ENCODE results near the gene OMG.
A peak's percentile ranks its signal among the peaks of the same experiment; 100 is the strongest.
"Not testable (repeated sequence)": the region's sequence is repeated elsewhere in the genome, so short reads cannot be mapped to it uniquely, and the experiment has no call there.

Gene OMG

DNA sequence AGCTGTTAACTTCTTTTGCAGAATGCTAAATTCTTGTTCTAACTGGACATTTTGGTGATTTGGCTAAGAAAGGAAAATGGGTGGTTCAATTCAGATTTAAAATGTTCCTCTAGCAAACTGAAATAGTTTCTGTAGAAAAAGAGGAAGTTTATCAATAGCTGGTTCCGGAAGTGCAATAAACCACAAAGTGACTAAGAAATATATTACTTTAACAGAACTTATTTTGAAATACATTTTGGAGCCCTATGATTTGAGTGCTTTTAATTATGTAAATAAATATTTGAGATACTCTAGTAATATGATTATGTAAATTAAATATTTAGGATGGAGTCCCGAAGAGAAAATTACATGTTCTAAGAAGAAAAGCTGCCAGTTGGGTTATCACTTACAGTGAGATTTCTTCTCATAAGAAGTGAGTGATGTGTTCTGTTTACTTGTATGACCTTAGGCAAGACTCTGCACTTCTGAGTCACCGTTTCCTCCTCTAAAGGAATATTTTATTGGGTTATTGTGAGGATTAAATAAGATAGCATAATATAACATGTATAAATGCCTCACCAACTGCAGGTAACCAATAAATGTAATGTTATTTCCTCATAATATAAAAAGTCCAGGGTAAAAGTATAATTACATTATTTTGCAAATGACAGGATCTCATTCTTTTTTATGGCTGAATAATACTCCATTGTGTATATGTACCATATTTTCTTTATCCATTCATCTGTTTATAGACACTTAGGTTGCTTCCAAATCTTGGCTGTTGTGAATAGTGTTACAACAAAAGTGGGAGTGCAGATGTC lies 17.1 kb upstream of the OMG start, which contains the start of gene EVI2B:
TSS of gene EVI2B (minus strand) at position 73 of the 800 bp plus-strand sequence. CDS start 8,445 bp downstream, outside the sequence.
- H3K4me3 ChIP-seq (ENCODE audit: low read depth, low read length): no peak within 1 kb of the TSS
- TF ChIP-seq CTCF (conservative IDR thresholded peaks at IDR 0.05; ENCODE audit: low read depth, low read length): no peak
- peak; percentile 80 for DNase-seq (ENCODE audit: low read depth)

DNA sequence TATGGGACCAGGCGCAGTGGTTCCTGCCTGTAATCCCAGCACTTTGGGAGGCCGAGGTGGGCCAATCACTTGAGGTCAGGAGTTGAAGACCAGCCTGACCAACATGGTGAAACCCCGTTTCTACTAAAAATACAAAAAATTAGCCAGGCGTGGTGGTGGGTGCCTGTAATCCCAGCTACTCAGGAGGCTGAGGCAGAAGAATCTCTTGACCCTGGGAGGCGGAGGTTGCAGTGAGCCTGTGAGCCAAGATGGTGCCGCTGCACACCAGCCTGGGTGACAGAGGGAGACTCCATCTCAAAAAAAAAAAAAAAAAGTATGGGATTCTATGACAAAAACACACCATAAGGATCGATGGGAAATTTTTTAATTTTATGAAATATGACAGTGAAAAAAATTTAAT lies 15.2 kb upstream of the OMG start:
- not testable (repeated sequence) for H3K4me3 ChIP-seq (ENCODE audit: low read depth, low read length); DNase-seq (ENCODE audit: low read depth)

DNA sequence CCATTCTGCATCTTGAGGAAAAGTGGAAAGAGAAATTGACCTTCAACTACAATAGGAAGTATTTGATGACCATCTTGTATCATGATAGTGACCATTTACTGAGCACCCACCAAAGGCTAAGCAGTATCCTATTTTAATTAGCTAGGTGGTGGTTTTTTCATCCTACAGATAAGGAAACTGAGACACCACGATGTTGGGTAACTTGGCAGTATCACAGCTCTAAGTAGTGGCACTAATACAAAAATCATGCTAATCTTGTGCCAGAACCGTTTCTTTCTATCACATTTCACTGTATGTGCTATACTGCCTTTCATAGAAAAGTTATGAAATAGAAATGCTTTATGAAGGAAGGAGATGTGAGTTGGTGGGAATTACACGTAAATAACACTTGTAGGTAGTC lies 14.5 kb upstream of the OMG start:
- H3K4me3 ChIP-seq (ENCODE audit: low read depth, low read length): no peak overlapping the region
- no peak for TF ChIP-seq CTCF (conservative IDR thresholded peaks at IDR 0.05; ENCODE audit: low read depth, low read length)

DNA sequence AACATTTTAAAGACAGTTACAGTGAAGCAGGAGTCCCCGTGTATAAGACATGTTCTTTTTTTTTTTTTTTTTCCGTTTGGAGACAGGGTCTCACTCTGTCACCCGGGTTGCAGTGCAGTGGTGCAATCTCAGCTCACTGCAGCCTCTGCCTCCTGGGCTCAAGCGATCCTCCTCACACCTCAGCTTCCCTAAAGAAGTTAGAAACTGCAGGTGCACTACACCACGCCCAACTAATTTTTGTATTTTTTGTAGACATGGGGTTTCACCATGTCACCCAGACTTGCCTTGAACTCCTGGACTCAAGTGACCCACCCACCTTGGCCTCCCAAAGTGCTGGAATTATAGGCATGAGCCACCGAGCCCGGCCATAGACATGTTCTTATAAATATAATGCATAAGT lies 13.8 kb upstream of the OMG start:
- DNase-seq (ENCODE audit: low read depth): no peak
- no peak for TF ChIP-seq CTCF (conservative IDR thresholded peaks at IDR 0.05; ENCODE audit: low read depth, low read length)
- H3K4me3 ChIP-seq (ENCODE audit: low read depth, low read length): no peak overlapping the region

More for the DNA sequence above, 14.5 kb upstream of the OMG start:
- DNase-seq (ENCODE audit: low read depth): no peak

DNA sequence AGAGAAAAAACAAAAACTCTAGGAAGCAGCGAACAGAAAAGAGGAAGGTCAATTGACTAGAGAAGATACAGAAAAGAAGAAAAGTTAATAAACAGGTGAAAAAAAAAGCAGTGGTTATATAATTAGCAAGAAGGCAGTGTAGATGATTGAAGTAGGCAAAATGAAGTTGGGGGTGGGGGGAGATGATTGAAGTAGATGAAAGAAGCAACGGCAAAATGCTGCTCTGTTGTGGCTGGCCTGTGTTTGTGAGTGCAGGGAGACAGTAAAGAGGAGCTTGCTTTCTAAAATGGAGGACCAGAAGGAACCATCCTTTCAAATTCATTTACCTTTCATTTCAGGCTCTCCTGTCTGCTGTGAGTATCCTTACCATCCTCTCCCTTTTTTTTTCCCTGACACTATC lies 13.2 kb upstream of the OMG start:
- no peak for DNase-seq (ENCODE audit: low read depth)
- no peak for TF ChIP-seq CTCF (conservative IDR thresholded peaks at IDR 0.05; ENCODE audit: low read depth, low read length)
- H3K4me3 ChIP-seq (ENCODE audit: low read depth, low read length): no peak overlapping the region

DNA sequence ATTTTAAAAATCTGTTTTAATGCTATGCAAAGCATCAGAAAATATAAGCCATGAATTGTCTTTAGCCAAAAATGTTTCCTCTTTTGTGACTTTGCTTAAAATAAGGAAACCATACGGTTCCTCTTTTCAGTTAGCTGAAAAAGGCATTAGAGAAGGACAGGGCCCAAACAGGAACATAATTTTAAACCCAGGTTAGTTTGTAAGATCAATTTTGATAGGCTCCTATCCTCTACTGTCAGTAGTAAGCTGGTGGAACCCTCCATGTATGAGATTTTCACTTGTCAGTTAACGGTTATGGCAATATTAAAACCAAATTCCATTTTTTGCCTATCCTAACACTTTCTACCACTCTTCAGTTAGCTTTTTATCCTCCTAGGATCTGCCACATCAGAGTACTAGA lies 12.5 kb upstream of the OMG start:
- DNase-seq (ENCODE audit: low read depth): no peak
- TF ChIP-seq CTCF (conservative IDR thresholded peaks at IDR 0.05; ENCODE audit: low read depth, low read length): no peak
- H3K4me3 ChIP-seq (ENCODE audit: low read depth, low read length): no peak overlapping the region

DNA sequence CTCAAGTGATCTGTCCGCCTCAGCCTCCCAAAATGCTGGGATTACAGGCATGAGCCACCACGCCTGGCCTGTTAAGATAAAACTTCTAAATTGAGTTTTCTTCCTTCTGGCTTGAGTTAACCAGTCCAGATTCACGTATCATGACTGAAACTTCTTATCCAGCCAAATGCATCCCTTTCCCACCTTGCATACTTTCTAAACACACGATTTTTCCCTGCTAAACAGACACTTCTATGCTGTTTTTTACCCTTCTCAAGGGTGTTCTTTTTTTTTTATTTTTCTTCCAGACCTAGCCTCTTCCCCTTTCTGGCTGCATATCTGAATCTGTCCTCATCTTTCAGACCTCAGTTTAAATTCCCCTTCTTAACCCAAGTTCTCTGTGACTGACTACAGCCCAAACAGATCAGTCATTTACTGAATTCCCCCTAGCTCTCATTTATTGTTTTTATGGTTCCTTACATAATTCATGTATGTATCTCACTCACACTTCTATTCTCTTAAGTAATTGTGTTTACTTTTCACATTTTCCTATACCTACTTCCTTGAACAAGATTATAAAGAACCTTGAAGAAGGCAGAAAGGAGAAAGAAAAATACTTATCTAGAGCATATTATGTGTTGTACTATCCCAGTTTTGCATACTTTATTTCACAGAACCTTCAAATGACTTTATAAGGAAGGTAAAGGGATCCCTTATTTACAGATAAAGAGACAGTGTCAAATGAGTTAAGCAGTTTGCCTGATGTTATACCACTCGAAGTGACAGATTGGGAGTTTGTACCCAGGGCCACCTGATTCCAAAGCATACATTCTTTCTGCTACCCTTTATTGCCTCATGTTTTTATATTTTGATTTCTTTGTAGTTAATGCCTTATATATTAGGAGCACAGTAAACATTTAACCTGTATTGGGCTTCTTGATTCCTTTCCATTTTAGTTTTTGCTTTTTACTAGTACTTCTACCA lies 11.6 kb upstream of the OMG start:
- no peak overlapping the region for H3K4me3 ChIP-seq (ENCODE audit: low read depth, low read length)
- no peak for TF ChIP-seq CTCF (conservative IDR thresholded peaks at IDR 0.05; ENCODE audit: low read depth, low read length)
- DNase-seq (ENCODE audit: low read depth): no peak

All from choroid plexus epithelial cell (primary cell).